GM18520 (cell line): ENCODE data around the gene SNRNP40.
"Not testable (repeated sequence)": the region's sequence is repeated elsewhere in the genome, so short reads cannot be mapped to it uniquely, and the experiment has no call there.

Experiments
- ATAC-seq: cut with Tn5 transposase; IDR thresholded peaks from one replicate; pipeline ENCODE4 v1.9.1; 2021; ENCODE audit not compliant: unreplicated experiment

The SNRNP40 gene

DNA sequence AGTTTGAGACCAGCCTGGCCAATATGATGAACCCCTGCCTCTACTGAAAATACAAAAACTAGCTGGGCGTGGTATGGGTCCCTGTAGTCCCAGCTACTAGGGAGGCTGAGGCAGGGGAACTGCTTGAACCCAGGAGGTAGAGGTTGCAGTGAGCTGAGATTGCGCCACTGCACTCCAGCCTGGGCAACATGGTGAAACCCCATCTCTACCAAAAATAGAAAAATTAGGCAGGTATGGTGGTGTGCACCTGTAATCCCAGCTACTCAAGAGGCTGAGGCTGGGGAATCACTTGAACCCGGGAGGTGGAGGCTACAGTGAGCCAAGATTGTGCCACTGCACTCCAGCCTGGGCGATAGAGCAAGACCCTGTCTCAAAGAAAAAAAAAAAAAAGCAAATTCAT, 8.8 kb downstream of the SNRNP40 start:
- not testable (repeated sequence) for ATAC-seq

DNA sequence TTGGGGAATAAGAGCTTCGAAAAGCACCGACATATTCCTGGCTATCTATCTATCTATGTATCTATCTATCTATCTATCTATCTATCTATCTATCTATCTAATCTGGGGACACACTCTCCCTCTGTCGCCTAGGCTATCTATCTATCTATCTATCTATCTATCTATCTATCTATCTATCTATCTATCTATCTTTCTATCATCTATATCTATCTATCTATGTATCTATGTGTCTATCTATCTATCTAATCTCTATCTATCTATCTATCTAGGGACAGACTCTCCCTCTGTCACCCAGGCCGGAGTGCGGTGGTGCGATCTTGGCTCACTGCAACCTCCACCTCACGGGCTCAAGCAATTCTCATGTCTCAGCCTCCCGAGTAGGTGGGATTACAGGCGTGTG, 14.2 kb downstream of the SNRNP40 start:
- ATAC-seq = not testable (repeated sequence)

GRCh38 chr1:31273619-31274018, 23.0 kb downstream of the SNRNP40 start:
- ATAC-seq = no peak

- ATAC-seq = no peak
These were observed 24.2 kb downstream of the SNRNP40 start for GRCh38 chr1:31272369-31272768.

DNA sequence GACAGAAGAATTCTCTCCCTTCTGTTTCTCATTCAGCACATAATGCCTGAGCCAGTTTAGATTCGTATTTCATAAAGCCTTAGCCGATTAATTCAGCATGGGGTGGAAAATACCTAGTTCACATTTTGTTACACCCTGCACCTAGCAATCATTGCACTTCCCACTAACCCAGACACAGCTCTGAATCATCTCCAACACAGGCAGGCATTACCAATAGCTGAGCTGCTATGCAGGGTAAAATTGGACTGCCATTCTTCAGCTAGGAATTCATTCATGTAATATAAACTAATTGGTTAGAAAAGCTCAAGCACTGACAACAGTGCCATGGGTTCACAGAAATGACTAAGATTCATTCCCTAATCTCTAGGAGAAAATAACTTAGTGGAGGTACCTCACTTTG, 30.0 kb downstream of the SNRNP40 start:
- ATAC-seq = no peak

- ATAC-seq = no peak
These were observed 31.7 kb downstream of the SNRNP40 start for GRCh38 chr1:31264790-31265386.

GRCh38 chr1:31263408-31263807, 33.2 kb downstream of the SNRNP40 start:
- no peak for ATAC-seq

- ATAC-seq = not testable (repeated sequence)
These were observed 34.2 kb downstream of the SNRNP40 start for GRCh38 chr1:31262393-31262792.

GRCh38 chr1:31261916-31262315, 34.7 kb downstream of the SNRNP40 start:
- no peak for ATAC-seq

- no peak for ATAC-seq
These were observed 36.8 kb downstream of the SNRNP40 start for GRCh38 chr1:31259746-31260145.

DNA sequence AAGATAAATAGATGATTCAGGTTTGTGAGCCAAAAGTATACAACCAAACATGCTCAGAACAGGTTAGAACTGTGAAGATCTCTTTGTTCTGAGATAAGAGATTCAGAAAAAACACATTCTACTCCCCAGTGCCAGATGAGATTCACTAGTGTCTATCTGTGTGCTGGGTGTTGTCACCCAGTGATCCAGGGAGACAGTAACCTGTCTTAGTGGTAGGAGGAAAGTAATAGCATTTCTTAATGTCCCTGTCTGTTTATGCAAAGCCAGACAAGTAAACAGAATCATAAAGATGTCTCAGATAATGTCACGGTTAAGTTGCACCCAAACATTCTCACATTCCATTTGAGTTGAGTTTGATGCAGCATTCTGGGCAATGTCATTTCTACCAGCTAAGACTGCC, 38.0 kb downstream of the SNRNP40 start:
- no peak for ATAC-seq

DNA sequence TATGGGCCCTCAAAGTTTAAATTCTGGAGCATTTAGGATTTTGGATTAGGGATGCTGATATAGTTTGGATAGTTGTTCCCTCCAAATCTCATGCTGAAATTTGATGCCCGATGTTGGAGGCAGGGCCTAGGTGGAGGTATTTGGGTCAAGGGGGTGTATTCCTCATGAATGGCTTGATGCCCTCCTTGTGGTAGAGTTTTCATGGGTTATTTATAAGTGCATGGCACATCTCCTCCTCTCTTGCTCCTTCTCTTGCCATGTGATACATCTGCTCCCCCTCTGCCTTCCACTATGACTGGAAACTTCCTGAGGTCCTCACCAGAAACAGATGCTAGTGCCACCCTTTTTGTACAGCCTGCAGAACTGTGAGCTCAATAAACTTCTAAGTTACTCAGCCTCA, 39.4 kb downstream of the SNRNP40 start:
- ATAC-seq = no peak

DNA sequence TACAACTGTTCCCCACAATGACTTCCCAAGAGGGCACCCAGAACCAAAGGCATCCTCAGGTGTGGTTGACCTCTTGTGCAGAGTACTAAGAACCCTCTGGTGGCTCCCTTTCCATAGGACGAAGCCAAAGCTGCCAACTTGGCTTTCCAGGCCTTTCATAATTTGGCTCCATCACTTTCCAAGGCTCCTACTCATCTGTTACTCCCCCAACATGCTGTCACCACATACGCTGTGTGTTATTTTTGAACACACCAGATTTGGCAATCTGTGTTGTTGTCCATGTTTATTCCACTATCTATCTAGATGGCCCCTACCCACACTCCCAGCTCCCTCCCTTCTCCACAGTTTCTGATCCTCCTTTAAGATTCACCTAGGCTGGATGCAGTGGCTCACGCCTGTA, 46.7 kb downstream of the SNRNP40 start:
- ATAC-seq = no peak

GRCh38 chr1:31248276-31248675, 48.3 kb downstream of the SNRNP40 start:
- no peak for ATAC-seq

GRCh38 chr1:31244326-31244725, 52.3 kb downstream of the SNRNP40 start:
- ATAC-seq = no peak

- ATAC-seq = no peak
These were observed 52.9 kb downstream of the SNRNP40 start for GRCh38 chr1:31243501-31244286.

GRCh38 chr1:31241321-31241720, 55.3 kb downstream of the SNRNP40 start:
- no peak for ATAC-seq

DNA sequence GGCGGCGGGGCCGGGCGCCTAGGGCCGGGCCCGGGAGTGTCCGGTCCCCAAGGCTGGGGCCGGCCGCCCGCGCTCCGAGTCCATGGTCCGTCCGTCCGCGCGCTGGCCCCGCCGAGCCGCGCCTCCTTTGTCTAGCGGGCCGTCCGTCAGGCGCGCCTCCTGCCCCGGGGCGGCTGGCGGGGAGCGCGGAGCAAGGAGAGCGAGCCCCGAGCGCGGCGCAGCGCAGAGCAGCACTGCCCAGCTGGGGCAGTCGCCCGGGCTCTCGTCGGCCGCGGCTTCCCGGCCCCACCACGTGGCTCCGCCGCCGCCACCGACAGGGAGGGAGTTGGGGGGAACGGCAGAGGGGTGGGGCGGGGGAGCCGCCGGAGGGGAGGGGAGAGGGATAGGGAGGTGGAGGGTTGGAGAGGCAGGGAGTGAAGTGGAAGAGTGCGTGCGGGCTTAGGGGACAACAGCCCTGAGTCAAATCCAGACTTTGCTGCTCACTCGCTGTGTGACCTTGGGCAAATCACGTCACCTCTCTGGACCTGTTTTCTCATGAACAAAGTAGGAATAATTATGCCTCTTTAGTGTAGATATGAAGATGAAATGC, 56.8 kb downstream of the SNRNP40 start, which contains the start of gene NKAIN1:
Gene NKAIN1, minus strand, starts transcription at position 235 of the 589 bp plus-strand sequence. CDS start 340 bp downstream, outside the sequence.
- no peak for ATAC-seq

DNA sequence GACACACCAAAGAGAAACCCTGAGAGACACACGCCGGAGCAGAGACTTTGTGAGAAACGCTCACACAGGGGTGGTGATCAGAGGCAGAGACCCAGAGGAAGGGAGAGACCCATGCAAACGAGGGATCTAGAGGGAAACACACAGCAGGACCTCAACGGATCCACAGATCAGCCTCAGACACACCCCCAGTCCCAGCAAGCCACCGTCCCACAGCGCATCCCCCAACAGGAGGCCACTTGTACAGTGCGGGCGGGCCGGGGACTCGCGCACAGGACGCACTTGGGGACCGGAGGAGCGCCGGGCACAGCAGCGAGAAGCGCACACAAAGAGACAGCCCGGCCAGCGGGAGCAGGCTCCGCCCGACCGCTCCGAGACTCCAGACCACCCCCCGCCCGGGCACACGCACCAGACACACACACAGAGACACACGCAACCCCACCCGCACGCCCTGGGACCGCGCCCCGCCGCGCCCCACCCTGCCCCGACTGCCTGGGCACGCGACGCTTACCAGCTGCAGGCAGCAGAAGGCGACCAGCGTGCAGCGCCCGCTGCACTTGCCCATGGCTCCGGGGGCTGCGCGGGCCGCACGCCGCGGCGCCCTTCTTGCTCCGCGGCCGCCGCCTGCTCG, 57.5 kb downstream of the SNRNP40 start:
- no peak for ATAC-seq

DNA sequence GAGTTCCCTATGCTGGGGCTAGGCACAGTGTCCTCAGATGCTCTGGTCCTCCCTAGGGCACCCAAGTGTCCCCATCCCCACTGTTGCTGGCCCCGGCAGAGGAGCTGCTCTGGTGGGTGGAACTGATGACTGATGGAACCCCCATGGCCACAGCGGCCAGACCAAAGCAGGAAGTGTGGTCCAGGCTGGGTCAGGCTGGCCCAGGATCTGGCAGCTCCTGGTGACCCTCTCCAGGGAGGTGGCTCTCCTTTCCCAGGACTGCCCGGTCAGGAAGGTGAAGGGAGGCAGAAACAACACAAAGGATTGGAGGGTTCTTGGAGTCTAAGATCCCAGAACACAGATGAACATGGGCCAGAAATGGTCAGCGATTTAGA, 58.0 kb downstream of the SNRNP40 start:
- no peak for ATAC-seq

DNA sequence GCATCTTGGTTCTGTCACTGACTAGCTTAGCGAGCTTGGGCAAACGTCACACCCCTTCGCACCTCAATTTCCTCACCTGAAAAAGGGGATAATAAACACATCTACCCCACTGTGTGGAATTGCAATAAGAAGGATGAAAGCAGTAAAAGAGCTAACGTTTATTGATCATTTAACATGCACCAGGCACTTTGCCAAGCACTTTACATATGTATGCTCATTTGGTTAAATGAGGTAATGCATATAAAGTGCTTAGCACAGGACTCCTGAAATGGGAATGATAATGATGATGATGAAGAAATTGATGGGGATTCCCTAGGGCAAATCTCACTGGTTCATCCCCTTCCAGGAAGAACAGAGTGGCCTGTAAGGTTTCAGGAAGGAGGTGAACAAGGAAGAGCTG, 61.7 kb downstream of the SNRNP40 start:
- no peak for ATAC-seq
